ENCODE results near the gene FRY.

FRY gene

DNA sequence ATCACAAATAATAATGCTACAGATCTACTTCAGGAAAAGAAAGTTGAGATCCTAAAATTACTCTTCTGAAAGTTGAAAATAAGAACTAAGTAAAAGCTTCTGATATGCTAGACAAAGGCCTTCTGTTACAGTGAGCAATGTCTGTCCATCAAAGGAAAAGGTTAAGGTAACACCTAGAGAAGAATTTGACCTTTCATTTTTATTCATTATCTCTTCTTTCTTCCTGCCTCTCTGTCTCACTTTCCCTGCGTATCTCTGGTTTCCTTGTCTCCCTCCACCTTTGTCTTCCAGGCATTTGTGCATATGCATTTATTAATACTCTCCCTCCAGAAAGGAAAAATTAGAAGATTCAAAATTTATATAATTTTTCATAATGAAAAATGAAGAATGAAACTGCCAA lies 234.6 kb downstream of the FRY start:
- DNase-seq, result no peak

DNA sequence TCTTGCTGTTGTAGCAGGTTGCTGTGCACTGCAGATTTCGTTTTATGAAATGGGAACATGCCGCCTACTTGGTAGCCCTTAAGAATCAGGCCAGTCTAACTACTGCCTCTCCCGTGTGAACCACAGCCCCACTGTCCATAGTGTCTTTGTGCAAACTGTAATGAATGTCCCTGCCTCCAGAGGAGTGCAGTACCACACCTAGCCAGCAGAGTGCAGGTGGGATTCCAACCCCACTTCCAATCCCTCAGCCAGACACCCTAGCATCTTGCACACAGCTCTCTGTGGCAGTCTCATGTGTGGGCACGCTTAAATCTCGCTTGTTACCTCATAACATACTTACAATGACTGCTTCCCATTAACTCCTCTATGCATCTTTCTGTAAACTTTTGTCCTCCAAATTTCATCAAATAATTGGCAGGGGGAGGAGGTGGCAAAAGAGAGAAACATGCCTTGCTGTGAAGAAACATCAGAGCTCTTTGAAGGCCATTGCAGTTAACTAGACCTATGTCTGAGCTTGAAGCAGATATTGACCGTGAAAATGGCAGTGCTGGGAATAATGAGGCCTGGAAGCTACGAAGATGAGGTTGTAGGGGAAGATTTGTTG lies 236.4 kb downstream of the FRY start:
- no peak for DNase-seq

DNA sequence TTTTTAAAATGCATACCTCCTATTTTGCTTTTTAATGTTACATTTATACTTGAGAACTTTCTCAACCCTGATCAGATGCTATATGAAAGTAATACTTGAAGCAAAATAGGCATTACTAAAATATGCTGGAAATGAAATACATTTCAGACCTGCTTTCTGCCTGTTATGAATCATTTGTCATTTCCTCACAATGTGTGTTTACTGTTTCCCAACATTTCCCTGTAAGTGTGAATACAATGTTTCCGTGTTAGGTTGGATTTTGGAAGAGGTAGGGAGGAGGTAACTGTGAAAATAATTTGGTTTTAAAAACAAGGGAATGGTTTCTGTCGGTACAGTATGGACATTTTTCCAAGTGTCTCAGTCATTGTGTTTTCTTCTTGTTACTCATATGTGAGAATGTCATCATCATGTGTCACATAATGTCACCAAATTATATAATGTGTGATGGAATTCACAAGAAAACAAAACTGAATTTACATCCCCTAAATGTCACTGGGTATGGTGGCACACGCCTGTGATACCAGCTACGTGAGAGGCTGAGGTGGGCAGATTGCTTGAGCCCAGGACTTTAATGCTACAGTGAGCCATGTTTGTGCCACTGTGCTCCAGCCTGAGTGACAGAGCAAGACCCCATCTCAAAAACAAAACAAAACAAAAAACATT lies 240.6 kb downstream of the FRY start:
- DNase-seq, result no peak

DNA sequence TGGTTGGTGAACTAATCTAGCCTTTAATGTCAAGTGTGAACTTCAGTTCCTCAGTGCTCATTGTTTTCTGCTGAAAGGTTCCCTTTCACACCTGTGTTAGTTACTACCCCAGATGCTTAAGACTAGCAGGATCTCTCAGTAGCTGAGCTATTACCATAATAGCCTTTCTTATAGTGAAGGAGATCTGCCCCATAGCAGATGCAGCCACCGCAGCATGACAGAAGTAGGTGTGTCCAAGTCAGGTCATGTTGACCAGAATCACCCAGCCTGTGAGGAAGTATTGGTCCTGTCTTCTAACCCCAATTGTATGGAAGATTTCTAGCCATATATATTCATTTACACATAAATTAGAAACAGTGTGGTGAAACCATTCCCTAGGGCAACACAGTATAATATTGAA lies 246.3 kb downstream of the FRY start:
- DNase-seq, result no peak

DNA sequence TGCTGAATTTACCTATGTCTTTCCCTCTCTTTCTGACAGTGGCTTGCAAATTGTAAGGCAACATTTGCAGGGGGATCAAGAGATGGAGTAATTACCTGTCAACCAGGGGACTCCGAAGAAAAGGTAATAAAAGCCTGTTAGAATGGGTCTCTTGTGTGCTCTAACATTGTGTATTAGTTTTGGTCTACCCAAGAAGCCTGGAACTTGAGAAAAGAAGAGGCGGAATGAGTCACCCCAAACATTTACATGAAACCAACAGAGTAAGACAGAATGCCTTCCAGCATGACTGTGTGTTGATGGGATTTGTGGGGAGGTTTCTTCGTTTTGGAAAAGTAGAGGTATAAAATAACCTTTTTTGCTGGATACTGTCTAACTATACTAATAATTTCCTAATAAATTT lies 246.9 kb downstream of the FRY start:
- DNase-seq, result no peak

DNA sequence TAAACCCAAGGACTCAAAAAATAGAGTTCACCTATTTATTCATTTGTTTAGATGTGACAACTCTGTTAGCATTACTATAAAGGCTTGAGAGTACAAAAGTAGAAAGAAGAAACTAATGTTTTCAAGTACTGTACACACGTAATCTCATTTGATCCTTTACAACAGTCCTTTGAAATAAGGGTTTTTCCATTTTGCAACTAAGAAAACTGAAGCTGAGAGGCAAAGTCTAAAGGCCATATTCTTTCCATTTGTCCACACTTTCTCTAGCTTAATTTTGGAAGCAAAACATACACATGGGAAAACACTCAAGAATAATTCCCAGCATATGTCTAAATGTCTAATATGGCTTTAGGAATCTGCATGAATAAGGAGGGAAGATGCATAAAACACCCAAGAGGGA lies 249.5 kb downstream of the FRY start:
- DNase-seq, result no peak

DNA sequence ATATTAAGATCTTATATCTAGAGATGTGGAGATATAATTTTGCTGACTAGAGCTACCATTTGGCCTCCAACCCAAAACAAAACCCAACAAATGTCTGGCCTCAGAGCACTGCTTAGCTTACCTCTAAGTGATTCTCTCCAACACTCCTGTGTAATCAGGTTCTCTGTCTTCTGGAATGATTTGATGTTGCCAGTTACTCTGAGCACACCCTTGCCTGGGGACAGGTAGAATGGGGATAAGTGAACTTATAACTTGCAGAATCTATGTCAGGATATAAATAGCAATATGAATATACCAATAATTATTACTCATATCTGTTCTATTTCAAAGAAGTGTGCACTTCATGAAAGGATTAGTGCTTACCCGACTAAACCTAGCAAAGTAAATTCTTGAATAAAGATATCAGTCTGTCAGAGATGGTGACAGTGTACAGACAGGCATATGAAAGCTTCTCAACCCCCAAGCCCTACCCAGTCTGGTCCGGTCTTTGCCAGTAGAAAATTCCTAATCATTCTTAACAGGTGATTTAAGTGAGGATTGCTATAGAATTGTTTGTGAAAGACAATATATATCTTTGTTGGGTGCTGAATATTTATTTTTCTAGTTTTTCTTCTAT lies 250.6 kb downstream of the FRY start:
- no peak for DNase-seq

DNA sequence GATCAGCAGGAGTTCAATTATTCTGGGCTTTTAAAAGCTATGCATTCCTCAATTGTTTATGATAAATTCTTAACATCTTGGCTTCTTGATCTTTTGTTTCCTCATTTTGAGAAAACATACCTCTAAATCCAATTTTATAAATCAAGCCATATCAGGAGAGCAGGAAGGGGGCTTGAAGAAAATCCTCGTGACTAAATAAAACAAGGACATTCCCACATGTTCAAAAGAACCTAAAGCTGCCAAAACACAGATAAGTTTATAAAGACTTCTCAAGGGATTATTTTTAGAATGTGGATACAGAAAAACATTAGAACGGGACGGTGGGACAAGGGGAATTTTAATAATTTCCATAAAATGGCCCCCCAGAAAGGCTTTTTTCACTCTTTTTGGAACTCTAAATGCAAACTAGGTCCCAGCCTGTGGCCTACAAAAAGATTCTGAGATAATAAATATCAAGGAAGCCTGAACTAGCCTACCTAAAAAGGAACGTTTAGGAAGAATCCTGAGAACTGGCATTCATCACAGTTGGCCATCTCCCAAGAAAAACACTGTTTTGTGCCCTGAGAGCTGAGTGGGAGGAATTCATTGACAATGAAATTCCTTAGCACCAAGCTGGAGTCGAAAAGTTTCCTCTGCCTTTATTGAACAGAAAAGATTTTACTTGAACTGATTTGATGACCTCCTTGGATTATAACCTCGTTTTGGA lies 253.5 kb downstream of the FRY start:
- DNase-seq, result peak; percentile 56

DNA sequence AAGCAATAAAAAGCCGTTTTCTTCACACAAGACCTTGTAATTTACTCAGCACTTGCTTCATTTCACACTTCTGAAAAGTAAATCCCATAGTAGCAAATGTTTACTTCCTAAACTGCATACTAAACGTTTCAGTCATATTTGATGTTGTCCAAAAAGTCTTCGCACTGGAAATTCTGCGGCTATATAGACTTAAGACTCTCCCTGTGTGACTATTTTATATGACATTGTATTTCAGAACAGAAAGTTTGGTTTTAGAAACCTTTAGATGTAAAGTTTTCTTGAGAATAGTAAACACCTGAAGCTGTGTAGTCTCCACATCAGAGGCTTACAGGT lies 254.0 kb downstream of the FRY start:
- DNase-seq, result no peak

DNA sequence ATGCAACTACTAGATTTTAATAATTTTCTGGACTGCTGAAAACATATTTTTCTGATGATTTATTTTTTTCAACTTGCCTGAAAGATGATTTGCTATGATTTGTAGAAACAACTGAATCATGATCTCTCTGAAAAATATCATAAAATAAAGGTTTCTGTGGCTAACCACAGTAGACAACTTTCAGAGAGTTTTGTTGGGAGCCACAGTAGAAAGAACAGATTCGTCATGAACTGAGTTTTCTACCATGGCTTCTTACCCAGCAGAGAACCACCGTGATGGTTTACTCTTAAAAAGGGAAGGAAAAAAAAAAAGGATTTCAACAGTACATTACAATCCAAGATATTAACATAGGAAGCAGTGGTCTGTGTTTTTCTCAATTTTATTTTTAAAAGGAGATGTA lies 265.6 kb downstream of the FRY start:
- DNase-seq, result no peak

DNA sequence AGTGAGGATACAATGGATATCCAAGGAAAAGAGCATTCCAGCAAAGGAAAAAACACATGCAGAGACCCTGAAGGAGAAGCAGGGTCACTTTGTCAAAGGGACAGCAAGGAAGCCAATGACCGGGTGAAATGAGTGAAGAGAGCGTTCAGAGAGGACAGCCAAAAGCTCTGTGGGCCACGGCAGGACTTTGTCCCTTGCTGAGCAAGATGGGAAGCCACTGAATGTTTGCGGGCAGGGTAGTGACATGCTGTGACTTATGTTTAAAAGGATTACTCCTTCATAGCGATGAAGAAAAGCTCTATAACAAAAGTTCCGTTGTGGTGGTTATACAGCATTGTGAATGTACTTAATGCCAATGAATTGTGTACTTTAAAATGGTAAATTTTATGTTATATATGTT lies 267.1 kb downstream of the FRY start:
- DNase-seq, result no peak

DNA sequence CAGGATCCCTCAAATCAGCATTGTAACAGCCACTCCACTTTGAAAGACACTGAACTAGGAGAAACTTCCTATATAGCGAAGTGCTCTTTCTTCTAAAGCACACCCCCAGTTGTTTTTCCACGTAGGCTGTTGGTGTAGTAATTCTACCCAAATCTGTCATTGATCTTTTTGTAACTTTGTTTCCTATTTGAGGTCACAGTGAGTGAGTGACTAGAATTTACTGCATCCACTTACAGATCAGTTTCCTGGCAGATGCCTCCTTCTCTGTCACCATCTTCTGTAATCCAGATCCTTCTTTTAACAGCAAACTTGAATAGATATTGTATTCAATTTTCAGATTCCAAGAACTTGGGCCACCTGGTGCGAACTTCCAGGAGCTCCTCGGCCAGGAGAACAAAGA lies 268.3 kb downstream of the FRY start:
- no peak for DNase-seq

DNA sequence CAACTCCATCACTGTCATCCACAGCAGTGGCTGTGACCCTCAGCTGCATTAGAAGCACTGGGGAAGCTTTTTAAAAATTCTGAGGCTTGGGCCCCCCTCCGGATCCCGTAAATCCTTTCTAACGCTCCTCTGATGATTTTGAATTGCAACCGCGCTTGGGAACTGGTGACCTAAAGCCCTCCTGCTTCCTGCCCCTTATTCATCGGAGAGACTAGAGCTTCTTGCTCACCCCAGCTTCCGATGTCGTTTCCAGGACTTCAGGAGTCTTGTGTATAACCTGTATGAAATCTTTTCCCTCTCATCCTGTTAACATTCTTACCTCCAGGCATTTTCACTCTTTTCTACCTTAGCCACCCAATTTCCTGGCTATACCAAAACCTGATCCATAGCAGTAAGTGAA lies 268.8 kb downstream of the FRY start:
- no peak for DNase-seq

DNA sequence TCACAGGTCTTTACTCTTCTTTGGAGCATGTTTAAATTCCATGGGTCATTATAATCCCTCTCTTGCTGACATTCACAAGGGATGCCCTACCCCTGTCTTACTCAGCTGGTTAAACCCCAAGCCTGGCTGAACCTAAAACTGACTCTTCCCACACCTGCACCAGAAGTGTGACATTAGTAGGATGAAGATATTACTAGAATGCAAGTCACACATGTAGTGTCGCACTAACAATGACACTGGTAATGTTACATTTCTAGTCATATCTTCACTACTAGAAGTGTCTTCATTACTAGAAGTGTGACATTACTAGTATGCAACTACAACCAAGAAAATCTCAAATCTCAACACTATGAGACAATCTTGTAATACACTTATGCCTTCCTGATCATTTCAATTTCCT lies 269.3 kb downstream of the FRY start:
- no peak for DNase-seq

DNA sequence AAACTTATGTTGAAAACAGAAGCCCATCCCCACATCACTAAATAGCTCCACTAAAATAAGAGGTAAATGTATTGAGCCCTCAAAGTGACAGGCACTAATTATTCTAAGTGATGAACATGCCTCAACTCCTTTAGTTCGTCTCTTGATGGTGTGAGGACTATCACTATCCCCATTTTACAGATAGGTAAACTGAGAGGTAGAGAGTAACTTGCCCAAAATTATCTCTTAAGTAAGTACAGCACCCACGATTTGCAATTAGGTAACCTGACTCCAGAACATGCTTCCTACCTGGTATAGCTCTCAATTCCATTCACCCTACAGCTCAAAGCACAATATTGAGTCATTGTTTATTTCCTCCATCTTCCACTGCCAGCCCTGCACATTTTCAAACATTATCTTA lies 270.9 kb downstream of the FRY start:
- no peak for DNase-seq

DNA sequence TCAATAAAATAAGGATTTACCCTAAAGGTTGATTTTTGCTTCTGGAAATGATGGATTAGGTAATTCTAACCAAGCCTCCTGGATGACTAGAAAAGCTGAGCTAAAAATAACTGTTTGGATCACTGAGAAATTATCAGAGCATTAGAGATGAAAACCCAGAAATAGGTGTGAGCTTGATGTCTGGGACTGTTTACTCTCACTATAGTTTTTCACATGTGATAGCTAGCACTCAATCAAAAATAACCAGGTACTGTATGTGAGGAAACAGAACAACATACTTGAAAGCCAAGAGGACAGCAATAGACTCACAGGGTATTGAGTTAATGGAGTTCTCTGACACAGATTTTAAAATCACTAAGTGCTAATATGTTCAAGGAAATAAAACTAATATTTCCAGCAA lies 274.1 kb downstream of the FRY start:
- DNase-seq, result no peak

DNA sequence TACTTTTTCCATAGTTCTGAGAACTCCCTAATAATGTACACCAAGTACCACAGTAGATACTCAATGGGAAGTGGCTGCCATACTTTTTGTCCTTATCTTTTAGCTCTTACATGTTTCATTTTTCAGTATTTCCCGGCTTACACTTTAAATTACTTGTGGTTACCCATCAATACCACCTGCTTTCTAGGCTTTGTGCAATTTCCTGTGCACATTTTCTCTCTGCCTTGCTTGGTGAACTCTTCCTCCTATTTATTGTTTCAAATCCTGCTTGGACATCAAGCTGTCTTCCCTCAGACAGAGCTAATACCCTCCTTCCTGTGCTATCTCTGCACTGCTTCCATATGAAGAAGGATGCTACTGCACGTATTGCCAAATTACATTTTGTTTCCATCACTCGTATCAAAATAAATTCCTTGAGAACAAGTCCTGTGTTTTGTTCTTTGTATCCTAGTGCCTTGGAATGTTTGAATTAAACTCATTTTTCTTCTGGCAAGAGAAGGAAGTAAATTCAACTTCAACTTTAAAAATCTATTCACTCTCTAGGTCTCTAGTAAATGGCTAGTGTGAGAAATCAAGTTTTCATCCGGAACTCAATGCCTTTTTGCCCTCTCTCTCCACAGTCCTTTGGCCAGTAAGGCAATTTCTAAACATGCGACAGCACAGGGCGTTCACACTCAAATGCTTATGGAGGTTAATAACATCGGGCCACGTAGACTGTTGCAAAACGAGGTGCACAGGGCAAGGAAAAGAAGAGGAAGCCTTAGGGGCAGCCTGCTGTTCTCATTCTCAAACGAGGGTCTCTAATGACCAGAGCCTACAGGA lies 277.9 kb downstream of the FRY start:
- DNase-seq, result peak; percentile 10

DNA sequence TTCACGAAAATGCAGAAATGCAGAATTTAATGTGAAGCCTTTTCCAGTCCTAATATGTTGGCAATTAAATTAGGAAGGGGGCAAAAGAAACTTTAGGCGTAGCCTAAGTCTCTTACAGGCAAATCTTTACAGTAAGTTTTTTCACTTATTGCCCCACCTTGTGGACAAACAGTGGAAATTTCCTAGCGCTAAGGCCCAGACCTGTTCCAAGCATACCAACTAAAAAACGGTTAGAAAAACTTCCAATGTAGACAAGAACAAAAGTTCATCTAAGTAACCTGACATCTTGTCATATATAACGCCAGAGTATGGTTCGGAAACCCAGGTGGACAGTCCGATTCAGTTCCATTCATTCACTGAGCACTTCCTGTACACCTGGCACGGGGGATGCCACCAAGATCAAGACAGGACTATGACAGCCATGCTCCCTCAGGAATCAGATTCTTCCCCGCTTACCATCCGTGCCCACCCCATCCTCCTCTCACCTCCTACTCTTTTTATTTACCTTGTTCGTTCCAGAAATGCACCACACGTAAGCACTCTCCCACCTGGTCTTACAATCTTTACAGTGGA lies 278.6 kb downstream of the FRY start:
- peak; percentile 76 for DNase-seq

DNA sequence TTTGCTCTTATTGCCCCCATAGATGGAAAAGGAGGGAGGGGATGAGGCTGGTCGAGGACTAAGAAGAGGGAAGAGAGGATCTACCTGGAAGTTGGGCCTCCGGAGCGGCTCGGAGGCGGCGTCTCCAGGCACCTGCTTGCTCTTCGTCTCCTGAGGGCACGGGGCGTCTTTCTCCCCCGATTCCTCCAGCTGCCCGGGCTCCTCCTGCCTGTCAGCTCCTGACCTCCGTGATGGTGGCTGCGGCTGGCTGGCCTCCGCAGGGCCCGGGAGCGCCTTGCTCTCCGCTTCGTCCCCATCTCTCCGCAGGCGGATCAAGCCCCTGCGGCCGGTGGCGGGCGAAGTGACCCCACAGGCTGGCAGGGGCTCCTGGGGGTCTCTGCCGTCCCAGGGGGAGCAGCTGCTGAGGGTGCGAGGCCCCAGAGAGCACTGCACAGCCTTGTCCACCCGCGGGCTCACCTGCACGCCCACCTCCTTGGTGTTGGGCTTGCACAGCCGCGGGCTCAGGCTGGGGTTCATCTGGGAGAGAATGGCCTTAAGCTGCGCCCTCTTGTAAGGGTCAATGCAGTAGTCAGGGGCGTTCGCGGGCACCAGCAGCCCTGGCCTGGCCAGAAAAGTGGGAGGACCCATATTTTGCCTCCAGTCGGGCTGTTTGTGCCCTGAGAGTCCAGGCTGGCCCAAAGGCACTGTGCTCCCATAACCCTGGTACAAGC lies 279.8 kb downstream of the FRY start:
- no peak for DNase-seq

DNA sequence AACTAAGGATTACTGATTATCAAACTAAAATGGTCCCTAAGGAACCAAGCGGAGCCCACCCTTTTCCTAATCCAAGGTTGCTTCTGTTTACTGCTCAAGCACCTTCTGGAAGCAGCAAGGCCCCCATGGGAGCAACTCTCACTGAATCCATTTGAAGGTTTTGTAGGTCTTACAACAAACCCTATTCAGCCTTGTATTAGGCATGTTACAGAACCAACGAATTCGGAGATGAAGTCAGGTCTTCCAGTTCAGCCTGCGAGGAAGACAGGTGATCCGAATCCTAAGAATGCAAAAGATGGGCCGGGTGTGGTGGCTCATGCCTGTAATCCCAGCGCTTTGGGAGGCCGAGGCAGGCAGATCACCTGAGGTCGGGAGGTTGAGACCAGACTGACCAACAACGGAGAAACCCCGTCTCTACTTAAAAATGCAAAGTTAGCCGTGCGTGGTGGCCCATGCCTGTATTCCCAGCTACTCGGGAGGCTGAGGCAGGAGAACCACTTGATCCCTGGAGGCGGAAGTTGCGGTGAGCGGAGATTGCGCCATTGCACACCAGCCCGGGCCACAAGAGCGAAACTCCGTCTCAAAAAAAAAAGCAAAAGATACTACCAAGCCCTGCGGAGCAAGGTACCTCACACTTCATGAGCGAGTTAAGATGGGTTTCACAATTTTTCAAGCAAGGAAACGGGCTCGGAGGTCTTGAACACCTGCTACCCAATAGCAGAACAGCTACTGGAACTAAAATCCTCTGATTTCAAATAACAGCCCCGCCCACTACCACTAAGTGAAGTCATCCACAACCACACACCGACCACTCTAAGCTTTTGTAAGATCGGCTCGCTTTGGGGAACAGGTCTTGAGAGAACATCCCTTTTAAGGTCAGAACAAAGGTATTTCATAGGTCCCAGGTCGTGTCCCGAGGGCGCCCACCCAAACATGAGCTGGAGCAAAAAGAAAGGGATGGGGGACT lies 283.0 kb downstream of the FRY start:
- no peak for DNase-seq
